NCI-H446 treated with DMSO at 0.1 percent for 48 hours (cell line): ENCODE data around the gene JAKMIP3.

Experiments
- DNase-seq: peaks from one replicate; lab custom pipeline; 2025; lab: John Stamatoyannopoulos, UW

Gene JAKMIP3

DNA sequence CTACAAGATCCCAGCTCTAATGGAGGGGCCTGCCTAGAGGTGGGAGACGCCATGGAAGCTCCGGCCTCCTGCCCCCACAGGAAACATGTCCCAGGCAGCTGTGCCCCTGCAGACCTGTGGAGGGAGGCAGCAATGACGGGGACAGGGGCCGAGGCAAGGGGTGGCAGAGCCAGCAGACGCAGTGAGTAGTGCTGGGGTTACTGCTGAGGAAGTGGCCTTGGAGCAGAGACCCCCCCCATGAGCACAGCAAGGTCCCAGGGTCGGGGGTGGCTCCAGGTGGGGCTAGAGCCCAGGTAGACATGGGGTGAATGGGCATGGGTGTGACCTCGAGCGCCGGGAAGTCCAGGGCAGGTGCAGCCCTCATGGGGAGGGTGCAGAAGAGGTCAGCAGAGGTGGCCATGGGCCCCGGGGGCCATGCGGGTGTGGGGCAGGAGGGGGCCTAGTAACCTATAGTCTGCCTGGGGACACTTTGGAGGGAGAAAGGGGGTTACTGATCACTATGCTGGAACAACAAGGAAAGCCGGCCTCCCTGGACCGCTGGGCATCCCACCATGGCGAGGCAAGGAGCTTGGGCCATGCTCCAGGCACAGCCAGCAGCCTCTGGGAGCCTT, 45.5 kb downstream of the JAKMIP3 start:
- DNase-seq, result no peak

DNA sequence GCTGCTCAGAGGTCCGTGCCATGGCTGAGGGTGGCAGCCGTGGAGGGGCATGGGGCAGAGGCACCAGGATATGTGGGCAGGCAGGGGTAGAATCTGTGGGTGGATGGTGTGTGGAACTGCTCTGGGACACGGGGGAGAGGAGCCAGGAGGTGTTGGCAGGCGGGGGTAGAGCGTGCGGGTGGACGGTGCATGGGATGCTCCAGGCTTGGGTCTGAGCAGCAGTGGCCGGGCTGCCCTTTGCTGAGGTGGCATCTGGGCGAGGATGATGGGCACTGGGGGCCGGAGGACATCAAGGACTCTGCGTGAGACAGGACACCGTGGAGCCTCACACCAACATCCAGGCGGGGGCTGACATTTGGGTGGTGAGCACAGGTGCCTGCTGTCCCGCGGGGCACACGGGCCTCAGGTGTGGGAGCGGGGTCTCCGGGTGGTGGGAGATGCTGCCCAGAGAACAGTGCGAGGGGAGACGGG, 46.2 kb downstream of the JAKMIP3 start:
- no peak for DNase-seq

DNA sequence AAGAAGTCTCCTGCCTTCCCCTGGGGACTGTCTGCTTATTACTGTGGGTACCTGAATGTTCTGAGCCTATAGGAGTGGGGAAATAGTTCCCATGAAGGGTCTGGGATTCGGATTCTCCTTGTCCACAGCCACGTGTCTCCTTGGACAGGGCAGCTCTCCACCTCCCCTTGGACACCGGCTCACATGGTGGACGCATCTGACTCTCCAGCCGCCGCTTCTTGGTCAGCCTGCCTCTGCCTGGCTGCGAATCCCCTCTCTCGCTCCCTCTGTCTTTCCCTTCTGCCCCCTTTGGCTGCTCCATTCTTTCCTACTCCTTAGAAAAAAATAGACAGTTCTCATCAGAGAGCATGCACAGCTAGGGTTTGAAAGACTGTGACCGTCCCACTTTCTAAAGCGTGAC, 46.9 kb downstream of the JAKMIP3 start:
- no peak for DNase-seq

DNA sequence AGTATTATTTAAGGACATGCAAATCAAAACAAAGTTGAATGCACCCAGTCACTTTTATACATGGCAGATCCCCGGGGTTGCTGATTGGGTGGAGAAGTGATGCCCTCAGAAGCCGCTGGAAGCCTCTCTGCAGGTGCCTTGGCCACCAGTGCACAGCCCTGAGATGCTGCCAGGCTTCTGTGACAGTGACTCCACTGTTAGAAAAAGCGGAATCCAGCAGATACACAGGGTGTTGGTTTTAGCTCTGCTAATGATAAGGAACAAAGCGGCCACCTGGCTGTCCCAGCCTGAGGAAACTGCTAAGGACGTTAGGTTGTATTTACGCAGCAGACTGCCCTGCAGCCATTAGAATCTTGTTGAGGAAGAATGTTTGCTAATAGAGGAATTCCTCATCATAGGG, 47.5 kb downstream of the JAKMIP3 start:
- DNase-seq, result no peak

DNA sequence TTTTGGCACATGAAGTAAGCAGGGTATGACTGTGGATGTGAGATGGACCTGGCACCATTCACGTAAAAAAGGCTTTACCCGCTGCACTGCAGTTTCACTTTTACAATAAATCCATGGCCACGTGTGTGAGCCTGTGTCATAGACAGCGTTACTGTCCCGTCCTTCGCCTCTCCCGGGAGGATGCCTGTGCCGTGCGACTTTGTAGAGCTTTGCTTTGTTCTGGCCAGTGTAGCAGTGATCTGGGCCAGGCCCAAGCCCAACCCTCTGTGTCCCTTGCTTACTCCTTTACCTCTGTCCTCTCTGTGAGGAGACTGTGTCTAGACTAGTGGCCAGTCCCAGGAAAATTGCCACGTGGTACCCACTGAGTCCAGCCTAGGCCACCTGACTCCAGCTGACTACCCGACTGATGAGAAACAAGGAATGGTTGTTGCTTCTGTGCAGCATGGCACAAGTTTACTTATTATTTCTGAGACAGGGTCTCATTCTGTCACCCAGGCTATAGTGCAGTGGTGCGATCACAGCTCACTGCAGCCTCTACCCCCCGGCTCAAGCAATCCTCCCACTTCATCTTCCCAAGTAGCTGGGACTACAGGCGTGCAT, 48.1 kb downstream of the JAKMIP3 start:
- DNase-seq, result no peak

DNA sequence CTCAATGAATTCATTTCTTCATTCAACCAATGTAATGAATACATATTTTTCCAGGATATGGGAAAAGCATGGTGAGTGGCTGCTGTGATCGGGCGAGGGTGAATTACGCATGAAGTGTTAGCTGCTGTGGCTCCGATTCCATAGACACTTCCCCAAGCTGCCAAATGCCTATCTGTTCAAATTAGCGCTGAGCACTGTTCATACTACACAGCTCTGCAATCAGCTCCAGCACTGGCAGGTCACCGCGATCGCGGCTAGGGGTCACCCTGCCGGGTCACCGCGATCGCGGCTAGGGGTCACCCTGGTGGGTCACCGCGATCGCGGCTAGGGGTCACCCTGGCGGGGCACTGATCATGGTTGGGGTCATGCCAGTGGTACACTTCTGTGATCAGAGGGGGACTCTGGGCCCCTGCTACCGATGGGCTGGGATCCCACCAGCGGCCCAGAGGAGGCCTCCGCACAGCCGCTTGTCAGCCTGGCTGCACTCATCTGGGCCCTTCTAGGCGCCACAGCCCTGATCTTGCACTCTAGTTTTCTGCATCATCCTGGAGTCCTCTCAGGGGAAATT, 49.3 kb downstream of the JAKMIP3 start:
- no peak for DNase-seq
